Effector CD8-positive, alpha-beta T cell (primary cell): ENCODE results near the gene FSHB.
"Not testable (repeated sequence)": the region's sequence is repeated elsewhere in the genome, so short reads cannot be mapped to it uniquely, and the experiment has no call there.

Source experiments
- DNase-seq: peaks from one replicate; lab custom pipeline; 2025; lab: John Stamatoyannopoulos, UW

FSHB gene

GRCh38 chr11:30268638-30269037 lies 37.8 kb downstream of the FSHB start:
- not testable (repeated sequence) for DNase-seq

GRCh38 chr11:30270671-30271070 lies 39.9 kb downstream of the FSHB start:
- DNase-seq: no peak

GRCh38 chr11:30277176-30277575 lies 46.4 kb downstream of the FSHB start:
- DNase-seq: no peak

- no peak for DNase-seq
These were observed 49.0 kb downstream of the FSHB start for GRCh38 chr11:30279796-30280195.

GRCh38 chr11:30281476-30282288 lies 50.9 kb downstream of the FSHB start:
- DNase-seq: no peak

GRCh38 chr11:30282289-30282631 lies 51.4 kb downstream of the FSHB start:
- no peak for DNase-seq
